IPS DF 6.9 (cell line): ENCODE results near the gene MAML1.

ENCODE experiments used
- DNase-seq: peaks from one replicate; pipeline ENCODE4 v3.0.0-alpha.2; 2013; ENCODE audit warnings: low read depth, low spot score
- H3K27ac ChIP-seq: one replicate; pipeline ENCODE4 v1.5.1; 2013; ENCODE audit warnings: low read length, control low read depth
- H3K27me3 ChIP-seq: 2 replicates; pipeline ENCODE4 v1.6.1; 2013; ENCODE audit warnings: mild to moderate bottlenecking, low read length; ENCODE audit not compliant: control insufficient read depth, insufficient read depth
- H3K36me3 ChIP-seq: 2 replicates; pipeline ENCODE4 v1.6.1; 2013; ENCODE audit warnings: low read length; ENCODE audit not compliant: control insufficient read depth, insufficient read depth
- H3K4me1 ChIP-seq: 2 replicates; pipeline ENCODE4 v1.6.1; 2013; ENCODE audit warnings: low read length; ENCODE audit not compliant: control insufficient read depth, insufficient read depth
- H3K4me3 ChIP-seq: 2 replicates; pipeline ENCODE4 v1.5.1; 2013; ENCODE audit warnings: mild to moderate bottlenecking, low read length
- H3K9me3 ChIP-seq: 2 replicates; pipeline ENCODE4 v1.6.1; 2013; ENCODE audit warnings: low read length, inconsistent platforms; ENCODE audit not compliant: control insufficient read depth, insufficient read depth
- WGBS: extraction: QIAGEN DNeasy Blood & Tissue Kit; methylation state at CpG from one replicate; pipeline ENCODE4 v1.1.7; 2013; ENCODE audit warnings: mixed read lengths, missing lambda C conversion rate; ENCODE audit not compliant: insufficient read length, insufficient coverage; 5-methylcytosine and 5-hydroxymethylcytosine counted together

Gene MAML1

GRCh38 chr5:179816796-179817469 is 84.3 kb downstream of the MAML1 start:
- peak overlapping the region; percentile 40; the same call in 1 of the 2 replicates for H3K4me3 ChIP-seq
- H3K4me1 ChIP-seq = peaks cover 10% of the 10 kb centered on the region
- no peak overlapping the region for H3K27ac ChIP-seq
- WGBS = no CpG with 5 or more reads among the region's 72 CpGs
- no peak for DNase-seq
- no peaks in the 10 kb centered on the region for H3K9me3 ChIP-seq
- 0 out of 2 replicates have a peak, but pooled peaks cover 2% of the 10 kb centered on the region for H3K36me3 ChIP-seq
- no peaks in the 10 kb centered on the region for H3K27me3 ChIP-seq

GRCh38 chr5:179817470-179817840 is 84.8 kb downstream of the MAML1 start:
- Histone ChIP-seq H3K4me1 (peaks cover 8% of the 10 kb centered on the region), H3K36me3 (0 out of 2 replicates have a peak, but pooled peaks cover under 1% of the 10 kb centered on the region), H3K27me3 (no peaks in the 10 kb centered on the region), H3K27ac (no peak overlapping the region), H3K4me3 (no peak overlapping the region), H3K9me3 (no peaks in the 10 kb centered on the region)
- no peak for DNase-seq
- no CpG with 5 or more reads among the region's 8 CpGs for WGBS

- no peaks in the 10 kb centered on the region for H3K9me3 ChIP-seq
- H3K4me3 ChIP-seq = no peak overlapping the region; the same call in 1 of the 2 replicates
- no peaks in the 10 kb centered on the region for H3K27me3 ChIP-seq
- H3K4me1 ChIP-seq = peaks cover 8% of the 10 kb centered on the region
- H3K27ac ChIP-seq = no peak overlapping the region
- WGBS = no CpG with 5 or more reads among the region's 14 CpGs
- no peak for DNase-seq
- no peaks in the 10 kb centered on the region for H3K36me3 ChIP-seq
Observed at GRCh38 chr5:179817890-179818745, 85.5 kb downstream of the MAML1 start.

- DNase-seq = no peak
- no peaks in the 10 kb centered on the region for H3K9me3 ChIP-seq
- no peaks in the 10 kb centered on the region for H3K27me3 ChIP-seq
- H3K36me3 ChIP-seq = peaks cover 5% of the 10 kb centered on the region
- H3K4me3 ChIP-seq = no peak overlapping the region; the same call in 1 of the 2 replicates
- H3K4me1 ChIP-seq = peaks cover 8% of the 10 kb centered on the region
- H3K27ac ChIP-seq = no peak overlapping the region
- no CpG with 5 or more reads among the region's 35 CpGs for WGBS
Observed at GRCh38 chr5:179818746-179819295, 86.2 kb downstream of the MAML1 start.

GRCh38 chr5:179819296-179820126 is 86.9 kb downstream of the MAML1 start:
- DNase-seq = no peak
- H3K27me3 ChIP-seq = no peaks in the 10 kb centered on the region
- H3K36me3 ChIP-seq = peaks cover 12% of the 10 kb centered on the region
- no peaks in the 10 kb centered on the region for H3K9me3 ChIP-seq
- H3K4me1 ChIP-seq = peaks cover 8% of the 10 kb centered on the region
- WGBS = no CpG with 5 or more reads among the region's 26 CpGs
- H3K27ac ChIP-seq = no peak overlapping the region
- no peak overlapping the region for H3K4me3 ChIP-seq

- WGBS = no CpG with 5 or more reads among the region's 12 CpGs
- no peak overlapping the region for H3K27ac ChIP-seq
- no peaks in the 10 kb centered on the region for H3K9me3 ChIP-seq
- DNase-seq = no peak
- no peaks in the 10 kb centered on the region for H3K27me3 ChIP-seq
- peaks cover 17% of the 10 kb centered on the region for H3K36me3 ChIP-seq
- peaks cover 8% of the 10 kb centered on the region for H3K4me1 ChIP-seq
- no peak overlapping the region for H3K4me3 ChIP-seq
Observed at GRCh38 chr5:179820127-179820482, 87.5 kb downstream of the MAML1 start.

GRCh38 chr5:179820483-179821297 is 88.1 kb downstream of the MAML1 start, which contains the start of gene SQSTM1:
SQSTM1 (plus strand) TSS chr5:179820905; CDS start chr5:179820937, 32 bp downstream.
- DNase-seq = no peak
- Histone ChIP-seq H3K9me3 (no peaks in the 10 kb centered on the region), H3K27me3 (no peaks in the 10 kb centered on the region), H3K27ac (no peak within 1 kb of the TSS), H3K4me1 (peaks cover 8% of the 10 kb centered on the region), H3K36me3 (peaks cover 23% of the 10 kb centered on the region), H3K4me3 (peak within 1 kb of the TSS; percentile 64)
- no CpG with 5 or more reads among the region's 81 CpGs for WGBS

GRCh38 chr5:179821298-179822058 is 88.9 kb downstream of the MAML1 start:
- WGBS = no CpG with 5 or more reads among the region's 54 CpGs
- Histone ChIP-seq H3K9me3 (no peaks in the 10 kb centered on the region), H3K4me3 (peak overlapping the region; percentile 64), H3K27ac (no peak overlapping the region), H3K27me3 (no peaks in the 10 kb centered on the region), H3K36me3 (peaks cover 26% of the 10 kb centered on the region), H3K4me1 (peaks cover 8% of the 10 kb centered on the region)
- no peak for DNase-seq

GRCh38 chr5:179822059-179822432 is 89.4 kb downstream of the MAML1 start:
- H3K4me1 ChIP-seq = peaks cover 8% of the 10 kb centered on the region
- no CpG with 5 or more reads among the region's 3 CpGs for WGBS
- no peak for DNase-seq
- H3K9me3 ChIP-seq = no peaks in the 10 kb centered on the region
- no peaks in the 10 kb centered on the region for H3K27me3 ChIP-seq
- no peak overlapping the region for H3K27ac ChIP-seq
- peak overlapping the region; percentile 64; the same call in 1 of the 2 replicates for H3K4me3 ChIP-seq
- peaks cover 26% of the 10 kb centered on the region for H3K36me3 ChIP-seq
